NT2/D1 (cell line): ENCODE data around the gene SETD6.

Experiments used
- SUZ12 ChIP-seq: IDR thresholded peaks from 2 replicates; pipeline ENCODE4 v1.6.1; 2011; ENCODE audit not compliant: insufficient read length, insufficient read depth; ENCODE audit errors: extremely low read depth
- YY1 ChIP-seq: IDR thresholded peaks from 2 replicates; pipeline ENCODE4 v1.6.1; 2011; ENCODE audit not compliant: insufficient read length, insufficient read depth
- ZNF274 ChIP-seq: IDR thresholded peaks from 2 replicates; pipeline ENCODE4 v1.6.1; 2011; ENCODE audit warnings: mild to moderate bottlenecking, low read depth, low read length

GRCh38 chr16:58474296-58474695 lies 41.0 kb upstream of the SETD6 start:
- TF ChIP-seq SUZ12 (no peak), YY1 (no peak), ZNF274 (no peak)
